SK-N-SH treated with all-trans-retinoic acid at 6 μM for 48 hours (cell line): Measurements from ENCODE around the gene TNN.

Experiments
- ATAC-seq: fragments of 200-7000 bp; cut with Tn5 transposase; 3 replicates; pipeline ENCODE4 v1.9.1; 2020; ENCODE audit warnings: mild to moderate bottlenecking, moderate library complexity
- ARNTL ChIP-seq: fragments of 450-650 bp; formaldehyde crosslinking; IDR thresholded peaks from 2 replicates; pipeline ENCODE4 v1.5.0; 2020; ENCODE audit warnings: low read depth, mild to moderate bottlenecking, moderate library complexity, borderline replicate concordance
- CSDC2 ChIP-seq: fragments of 250-450 bp; sonication (Bioruptor Pico); IDR thresholded peaks from 2 replicates; pipeline ENCODE4 v1.5.0; 2020; ENCODE audit warnings: mild to moderate bottlenecking, moderate library complexity
- ESRRG ChIP-seq: fragments of 250-450 bp; sonication (Bioruptor Pico); IDR thresholded peaks from 2 replicates; pipeline ENCODE4 v1.6.1; 2021; ENCODE audit warnings: mild to moderate bottlenecking
- GLIS3 ChIP-seq: fragments of 250-450 bp; sonication (Bioruptor Pico); IDR thresholded peaks from 2 replicates; pipeline ENCODE4 v1.5.0; 2020; ENCODE audit warnings: mild to moderate bottlenecking, moderate library complexity
- ISL1 ChIP-seq: fragments of 250-450 bp; sonication (Bioruptor Pico); IDR thresholded peaks from 2 replicates; pipeline ENCODE4 v2.1.2; 2022; ENCODE audit warnings: mild to moderate bottlenecking, moderate library complexity
- OSR1 ChIP-seq: fragments of 250-450 bp; sonication (Bioruptor Pico); IDR thresholded peaks from 2 replicates; pipeline ENCODE4 v1.8.0; 2022; ENCODE audit warnings: moderate library complexity, mild to moderate bottlenecking, inconsistent platforms
- PPARA ChIP-seq: fragments of 250-450 bp; sonication (Bioruptor Pico); IDR thresholded peaks from 2 replicates; pipeline ENCODE4 v1.5.0; 2020; ENCODE audit warnings: mild to moderate bottlenecking, borderline replicate concordance
- RARB ChIP-seq: fragments of 250-450 bp; sonication (Bioruptor Pico); IDR thresholded peaks from 2 replicates; pipeline ENCODE4 v1.8.0; 2021; ENCODE audit warnings: mild to moderate bottlenecking, moderate library complexity
- SNAI2 ChIP-seq: fragments of 250-450 bp; sonication (Bioruptor Pico); IDR thresholded peaks from 2 replicates; pipeline ENCODE4 v1.5.0; 2020; ENCODE audit warnings: mild to moderate bottlenecking, moderate library complexity
- TCF4 ChIP-seq: fragments of 250-450 bp; sonication (Bioruptor Pico); IDR thresholded peaks from 2 replicates; pipeline ENCODE4 v1.8.0; 2021; ENCODE audit warnings: mild to moderate bottlenecking, moderate library complexity, borderline replicate concordance
- TOX ChIP-seq: fragments of 250-450 bp; sonication (Bioruptor Pico); IDR thresholded peaks from 2 replicates; pipeline ENCODE4 v1.8.0; 2021; ENCODE audit warnings: mild to moderate bottlenecking, moderate library complexity, borderline replicate concordance
- ZC3H10 ChIP-seq: fragments of 250-450 bp; sonication (Bioruptor Pico); IDR thresholded peaks from 2 replicates; pipeline ENCODE4 v1.5.1; 2021; ENCODE audit warnings: mild to moderate bottlenecking, moderate library complexity
- ZFP3 ChIP-seq: fragments of 250-450 bp; sonication (Bioruptor Pico); IDR thresholded peaks from 2 replicates; pipeline ENCODE4 v1.5.0; 2020; ENCODE audit warnings: mild to moderate bottlenecking, moderate library complexity
- ZFP30 ChIP-seq: fragments of 450-650 bp; formaldehyde crosslinking; IDR thresholded peaks from 2 replicates; pipeline ENCODE4 v1.5.0; 2022; ENCODE audit warnings: mild to moderate bottlenecking, moderate library complexity
- ZNF70 ChIP-seq: fragments of 450-650 bp; formaldehyde crosslinking; IDR thresholded peaks from 2 replicates; pipeline ENCODE4 v1.5.0; 2020; ENCODE audit warnings: mild to moderate bottlenecking, moderate library complexity
- ZNF8 ChIP-seq: fragments of 450-650 bp; formaldehyde crosslinking; IDR thresholded peaks from 2 replicates; pipeline ENCODE4 v1.5.0; 2020; ENCODE audit warnings: mild to moderate bottlenecking, moderate library complexity
- TF ChIP-seq, protein P1 (sequence below): fragments of 250-450 bp; sonication (Bioruptor Pico); IDR thresholded peaks from 2 replicates; pipeline ENCODE4 v1.8.0; 2020; ENCODE audit warnings: mild to moderate bottlenecking, moderate library complexity, borderline replicate concordance
- TF ChIP-seq, protein P2 (sequence below): fragments of 250-450 bp; sonication (Bioruptor Pico); IDR thresholded peaks from 2 replicates; pipeline ENCODE4 v1.5.1; 2021; ENCODE audit warnings: mild to moderate bottlenecking, moderate library complexity
- TF ChIP-seq, protein P3 (sequence below): fragments of 250-450 bp; sonication (Bioruptor Pico); IDR thresholded peaks from 2 replicates; pipeline ENCODE4 v1.5.0; 2020; ENCODE audit warnings: mild to moderate bottlenecking, moderate library complexity
- TF ChIP-seq, protein P4 (sequence below): fragments of 250-450 bp; sonication (Bioruptor Pico); IDR thresholded peaks from 2 replicates; pipeline ENCODE4 v1.5.1; 2020; ENCODE audit warnings: low read depth, mild to moderate bottlenecking, moderate library complexity

TNN gene

GRCh38 chr1:175130649-175131045 lies 63.0 kb downstream of the TNN start:
- TF ChIP-seq GLIS3 (CRISPR knock-in tag) (no peak), ZC3H10 (CRISPR knock-in tag) (no peak), ISL1 (CRISPR knock-in tag) (no peak), ZNF8 (no peak), ZFP30 (CRISPR knock-in tag) (no peak), CSDC2 (CRISPR knock-in tag) (no peak), PPARA (CRISPR knock-in tag) (no peak), ARNTL (no peak), TOX (CRISPR knock-in tag) (no peak), ESRRG (CRISPR knock-in tag) (no peak), RARB (no peak), ZNF70 (no peak), OSR1 (CRISPR knock-in tag) (no peak), SNAI2 (CRISPR knock-in tag) (no peak)
- TF ChIP-seq, protein P1, sequence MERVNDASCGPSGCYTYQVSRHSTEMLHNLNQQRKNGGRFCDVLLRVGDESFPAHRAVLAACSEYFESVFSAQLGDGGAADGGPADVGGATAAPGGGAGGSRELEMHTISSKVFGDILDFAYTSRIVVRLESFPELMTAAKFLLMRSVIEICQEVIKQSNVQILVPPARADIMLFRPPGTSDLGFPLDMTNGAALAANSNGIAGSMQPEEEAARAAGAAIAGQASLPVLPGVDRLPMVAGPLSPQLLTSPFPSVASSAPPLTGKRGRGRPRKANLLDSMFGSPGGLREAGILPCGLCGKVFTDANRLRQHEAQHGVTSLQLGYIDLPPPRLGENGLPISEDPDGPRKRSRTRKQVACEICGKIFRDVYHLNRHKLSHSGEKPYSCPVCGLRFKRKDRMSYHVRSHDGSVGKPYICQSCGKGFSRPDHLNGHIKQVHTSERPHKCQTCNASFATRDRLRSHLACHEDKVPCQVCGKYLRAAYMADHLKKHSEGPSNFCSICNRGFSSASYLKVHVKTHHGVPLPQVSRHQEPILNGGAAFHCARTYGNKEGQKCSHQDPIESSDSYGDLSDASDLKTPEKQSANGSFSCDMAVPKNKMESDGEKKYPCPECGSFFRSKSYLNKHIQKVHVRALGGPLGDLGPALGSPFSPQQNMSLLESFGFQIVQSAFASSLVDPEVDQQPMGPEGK, result no peak
- TF ChIP-seq, protein P2, sequence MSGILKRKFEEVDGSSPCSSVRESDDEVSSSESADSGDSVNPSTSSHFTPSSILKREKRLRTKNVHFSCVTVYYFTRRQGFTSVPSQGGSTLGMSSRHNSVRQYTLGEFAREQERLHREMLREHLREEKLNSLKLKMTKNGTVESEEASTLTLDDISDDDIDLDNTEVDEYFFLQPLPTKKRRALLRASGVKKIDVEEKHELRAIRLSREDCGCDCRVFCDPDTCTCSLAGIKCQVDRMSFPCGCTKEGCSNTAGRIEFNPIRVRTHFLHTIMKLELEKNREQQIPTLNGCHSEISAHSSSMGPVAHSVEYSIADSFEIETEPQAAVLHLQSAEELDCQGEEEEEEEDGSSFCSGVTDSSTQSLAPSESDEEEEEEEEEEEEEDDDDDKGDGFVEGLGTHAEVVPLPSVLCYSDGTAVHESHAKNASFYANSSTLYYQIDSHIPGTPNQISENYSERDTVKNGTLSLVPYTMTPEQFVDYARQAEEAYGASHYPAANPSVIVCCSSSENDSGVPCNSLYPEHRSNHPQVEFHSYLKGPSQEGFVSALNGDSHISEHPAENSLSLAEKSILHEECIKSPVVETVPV (CRISPR knock-in tag), result no peak
- TF ChIP-seq, protein P3, sequence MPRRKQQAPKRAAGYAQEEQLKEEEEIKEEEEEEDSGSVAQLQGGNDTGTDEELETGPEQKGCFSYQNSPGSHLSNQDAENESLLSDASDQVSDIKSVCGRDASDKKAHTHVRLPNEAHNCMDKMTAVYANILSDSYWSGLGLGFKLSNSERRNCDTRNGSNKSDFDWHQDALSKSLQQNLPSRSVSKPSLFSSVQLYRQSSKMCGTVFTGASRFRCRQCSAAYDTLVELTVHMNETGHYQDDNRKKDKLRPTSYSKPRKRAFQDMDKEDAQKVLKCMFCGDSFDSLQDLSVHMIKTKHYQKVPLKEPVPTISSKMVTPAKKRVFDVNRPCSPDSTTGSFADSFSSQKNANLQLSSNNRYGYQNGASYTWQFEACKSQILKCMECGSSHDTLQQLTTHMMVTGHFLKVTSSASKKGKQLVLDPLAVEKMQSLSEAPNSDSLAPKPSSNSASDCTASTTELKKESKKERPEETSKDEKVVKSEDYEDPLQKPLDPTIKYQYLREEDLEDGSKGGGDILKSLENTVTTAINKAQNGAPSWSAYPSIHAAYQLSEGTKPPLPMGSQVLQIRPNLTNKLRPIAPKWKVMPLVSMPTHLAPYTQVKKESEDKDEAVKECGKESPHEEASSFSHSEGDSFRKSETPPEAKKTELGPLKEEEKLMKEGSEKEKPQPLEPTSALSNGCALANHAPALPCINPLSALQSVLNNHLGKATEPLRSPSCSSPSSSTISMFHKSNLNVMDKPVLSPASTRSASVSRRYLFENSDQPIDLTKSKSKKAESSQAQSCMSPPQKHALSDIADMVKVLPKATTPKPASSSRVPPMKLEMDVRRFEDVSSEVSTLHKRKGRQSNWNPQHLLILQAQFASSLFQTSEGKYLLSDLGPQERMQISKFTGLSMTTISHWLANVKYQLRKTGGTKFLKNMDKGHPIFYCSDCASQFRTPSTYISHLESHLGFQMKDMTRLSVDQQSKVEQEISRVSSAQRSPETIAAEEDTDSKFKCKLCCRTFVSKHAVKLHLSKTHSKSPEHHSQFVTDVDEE (CRISPR knock-in tag), result no peak
- ATAC-seq, result no peak

- TF ChIP-seq ISL1 (CRISPR knock-in tag) (no peak), GLIS3 (CRISPR knock-in tag) (no peak), RARB (no peak), ZNF70 (no peak), PPARA (CRISPR knock-in tag) (no peak), OSR1 (CRISPR knock-in tag) (no peak)
- TF ChIP-seq, protein P2 (CRISPR knock-in tag), result no peak
- TF ChIP-seq, all 23 proteins: peak for 0
- ATAC-seq, result no peak
Measured at GRCh38 chr1:175131095-175131494, 63.5 kb downstream of the TNN start.

GRCh38 chr1:175132436-175132835 lies 64.8 kb downstream of the TNN start:
- no peak; the same call in 2 of the 3 replicates for ATAC-seq
- no peak for TF ChIP-seq ZFP30 (CRISPR knock-in tag)
- TF ChIP-seq GLIS3 (CRISPR knock-in tag), result no peak
- no peak for TF ChIP-seq CSDC2 (CRISPR knock-in tag)
- TF ChIP-seq ZFP3 (CRISPR knock-in tag), result no peak
- TF ChIP-seq, protein P2 (CRISPR knock-in tag), result no peak

- TF ChIP-seq ISL1 (CRISPR knock-in tag), result no peak
- no peak for TF ChIP-seq ZFP3 (CRISPR knock-in tag)
- no peak for TF ChIP-seq RARB
- TF ChIP-seq, protein P4, sequence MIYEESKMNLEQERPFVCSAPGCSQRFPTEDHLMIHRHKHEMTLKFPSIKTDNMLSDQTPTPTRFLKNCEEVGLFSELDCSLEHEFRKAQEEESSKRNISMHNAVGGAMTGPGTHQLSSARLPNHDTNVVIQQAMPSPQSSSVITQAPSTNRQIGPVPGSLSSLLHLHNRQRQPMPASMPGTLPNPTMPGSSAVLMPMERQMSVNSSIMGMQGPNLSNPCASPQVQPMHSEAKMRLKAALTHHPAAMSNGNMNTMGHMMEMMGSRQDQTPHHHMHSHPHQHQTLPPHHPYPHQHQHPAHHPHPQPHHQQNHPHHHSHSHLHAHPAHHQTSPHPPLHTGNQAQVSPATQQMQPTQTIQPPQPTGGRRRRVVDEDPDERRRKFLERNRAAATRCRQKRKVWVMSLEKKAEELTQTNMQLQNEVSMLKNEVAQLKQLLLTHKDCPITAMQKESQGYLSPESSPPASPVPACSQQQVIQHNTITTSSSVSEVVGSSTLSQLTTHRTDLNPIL (CRISPR knock-in tag), result no peak
- no peak for TF ChIP-seq SNAI2 (CRISPR knock-in tag)
- no peak for TF ChIP-seq TCF4 (CRISPR knock-in tag)
- TF ChIP-seq ZNF8, result no peak
- TF ChIP-seq OSR1 (CRISPR knock-in tag), result no peak
- TF ChIP-seq GLIS3 (CRISPR knock-in tag), result no peak
- ATAC-seq, result no peak
Measured at GRCh38 chr1:175133673-175134435, 66.2 kb downstream of the TNN start.
